Transverse colon (tissue), 4 donors: Measurements from ENCODE around the gene PTDSS2. TPM values are rescaled to one million over a fixed set of nuclear protein-coding genes. Genes with fewer than 3 reads are reported as not detected.
A peak's percentile ranks its signal among the peaks of the same experiment; 100 is the strongest.
"Not testable (repeated sequence)": the region's sequence is repeated elsewhere in the genome, so short reads cannot be mapped to it uniquely, and the experiment has no call there.

Experiments
- DNase-seq: peaks from one replicate; pipeline ENCODE4 v3.0.0-alpha.2; 2019
- H3K27ac ChIP-seq, 4 donors: fragments of 200-600 bp; sonication (generic); 2 replicates each; pipeline ENCODE4 v1.5.1; 2016 to 2018; ENCODE audit warnings: inconsistent platforms in 4 of 4
- H3K27me3 ChIP-seq: fragments of 200-600 bp; sonication (generic); 2 replicates; pipeline ENCODE4 v1.5.1; 2017; ENCODE audit warnings: inconsistent platforms
- H3K36me3 ChIP-seq, 4 donors: fragments of 200-600 bp; sonication (generic); 2 replicates each; pipeline ENCODE4 v1.5.1; 2017 to 2019; ENCODE audit warnings: inconsistent platforms in 4 of 4
- H3K4me1 ChIP-seq, 4 donors: fragments of 200-600 bp; sonication (generic); 2 replicates each; pipeline ENCODE4 v1.5.1; 2017 to 2020; ENCODE audit warnings: inconsistent platforms in 4 of 4
- H3K4me3 ChIP-seq, 4 donors: fragments of 200-600 bp; sonication (generic); 1 replicate in 1 of 4; 2 replicates in 3 of 4; pipeline versions ENCODE4 v1.5.1 to v1.6.1; 2017 to 2019; ENCODE audit warnings: inconsistent platforms in 4 of 4
- H3K9me3 ChIP-seq, 2 donors: fragments of 200-600 bp; sonication (generic); 2 replicates each; pipeline ENCODE4 v1.5.1; 2017 to 2019; ENCODE audit warnings: inconsistent platforms in 2 of 2
- EP300 ChIP-seq: sonication (generic); formaldehyde crosslinking; IDR thresholded peaks from one replicate; pipeline ENCODE4 v1.6.1; 2017; ENCODE audit warnings: antibody characterized with exemption, low read depth
- POLR2A ChIP-seq: fragments of 450-650 bp; IDR thresholded peaks from one replicate; pipeline ENCODE4 v1.6.1; 2016; ENCODE audit warnings: antibody characterized with exemption, mild to moderate bottlenecking, moderate library complexity
- POLR2AphosphoS5 ChIP-seq, 3 donors: sonication (generic); formaldehyde crosslinking; IDR thresholded peaks; one replicate each; pipeline ENCODE4 v1.6.1; 2016; ENCODE audit warnings: antibody characterized with exemption in 3 of 3
- WGBS, 2 donors: methylation state at CpG; one replicate each; pipeline ENCODE4 v1.1.5; 2018; ENCODE audit warnings: low coverage in 1 of 2; 5-methylcytosine and 5-hydroxymethylcytosine counted together
- in situ Hi-C, 4 donors: fragments of 200-750 bp; cut with MboI; loops; one replicate each; pipeline versions ENCODE4 v1.15.0 to v1.15.1; 2017; ENCODE audit warnings: low sequenced_read_pairs in 3 of 4, low pct_ligation_motif_present in 1 of 4, low pct_unique_long_range_greater_than_20kb in 1 of 4
- intact Hi-C: fragments of 100-400 bp; cut with DNase I; formaldehyde crosslinking; loops from one replicate; pipeline ENCODE4 v1.15.1; 2023; ENCODE audit warnings: low total_unique reads
- total RNA-seq, 4 donors: library from RNA; depleted of rRNA; stranded (reverse); fragments of >200 nt; gene quantifications; one replicate each; pipeline ENCODE4 v1.1.0, GENCODE V29; 2016
- TF ChIP-seq, protein P1 (sequence below), 5 experiments: fragments of 200-600 bp in 3 of 5; fragments of 450-650 bp in 2 of 5; sonication (generic) in 3 of 5; IDR thresholded peaks; 1 replicate in 2 of 5; 2 replicates in 3 of 5; pipeline ENCODE4 v1.5.1; 2016 to 2017; ENCODE audit warnings: antibody characterized with exemption in 5 of 5, inconsistent platforms in 3 of 5, mild to moderate bottlenecking in 2 of 5, moderate library complexity in 1 of 5

The PTDSS2 gene
- total RNA-seq, 4 donors from 2014 or later: 28.5 to 264 (median 76.0) TPM

DNA sequence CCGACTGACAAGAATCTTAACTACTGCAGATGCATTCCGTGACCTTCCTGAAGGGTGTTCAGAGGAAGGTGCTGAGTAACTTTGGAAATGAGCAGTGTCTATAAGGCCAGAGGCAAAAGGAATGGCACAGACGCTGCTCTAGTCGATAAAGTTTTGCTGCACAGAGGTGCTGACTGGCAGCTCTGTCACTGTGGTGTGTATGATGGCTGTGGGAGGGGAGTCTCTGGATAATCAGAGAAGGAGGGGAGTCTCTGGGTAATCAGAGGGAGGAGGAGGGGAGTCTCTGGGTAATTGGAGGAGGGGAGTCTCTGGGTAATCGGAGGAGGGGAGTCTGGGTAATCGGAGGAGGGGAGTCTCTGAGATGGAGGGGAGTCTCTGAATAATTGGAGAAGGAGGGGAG is 18.4 kb downstream of the PTDSS2 start:
- Histone ChIP-seq H3K9me3 (no peaks in the 10 kb centered on the region), H3K36me3 (no peaks in the 10 kb centered on the region), H3K4me1 (peaks cover 8 to 16% (median 13%) of the 10 kb centered on the region in 4 donors), H3K4me3 (no peak overlapping the region), H3K27me3 (no peaks in the 10 kb centered on the region), H3K27ac (peak overlapping the region in 3 of 4 donors; percentile 68 to 76 (median 69))
- no peak for TF ChIP-seq EP300
- in situ Hi-C loops (no loop called here), intact Hi-C loops (no loop called here)
- no peak for DNase-seq
- WGBS, 2 donors: 79 to 87% methylated on average over 4 to 6 of the region's 6 CpGs

DNA sequence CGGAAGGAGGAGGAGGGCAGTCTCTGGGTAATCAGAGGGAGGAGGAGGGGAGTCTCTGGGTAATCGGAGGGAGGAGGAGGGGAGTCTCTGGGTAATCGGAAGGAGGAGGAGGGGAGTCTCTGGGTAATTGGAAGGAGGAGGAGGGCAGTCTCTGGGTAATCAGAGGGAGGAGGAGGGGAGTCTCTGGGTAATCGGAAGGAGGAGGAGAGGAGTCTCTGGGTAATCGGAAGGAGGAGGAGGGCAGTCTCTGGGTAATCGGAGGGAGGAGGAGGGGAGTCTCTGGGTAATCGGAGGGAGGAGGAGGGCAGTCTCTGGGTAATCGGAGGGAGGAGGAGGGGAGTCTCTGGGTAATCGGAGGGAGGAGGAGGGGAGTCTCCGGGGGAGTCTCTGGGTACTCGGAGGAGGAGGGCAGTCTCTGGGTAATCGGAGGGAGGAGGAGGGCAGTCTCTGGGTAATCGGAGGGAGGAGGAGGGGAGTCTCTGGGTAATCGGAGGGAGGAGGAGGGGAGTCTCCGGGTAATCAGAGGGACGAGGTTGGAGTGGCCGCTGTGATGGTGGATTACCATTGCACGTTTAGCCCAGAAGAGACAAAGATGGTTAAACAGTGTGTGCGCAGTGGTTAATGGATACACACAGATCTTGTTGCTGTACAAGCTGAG is 19.1 kb downstream of the PTDSS2 start:
- H3K9me3 ChIP-seq, intact Hi-C loops, H3K27me3 ChIP-seq, H3K36me3 ChIP-seq, DNase-seq, in situ Hi-C loops: not testable (repeated sequence)
- 45 to 72% methylated on average over 14 to 19 of the region's 19 CpGs for WGBS, 2 donors
- Histone ChIP-seq H3K4me3 (peak overlapping the region in 3 of 4 donors; percentile 6 to 18 (median 6)), H3K27ac (peak overlapping the region; percentile 68 to 76 (median 70)), H3K4me1 (peaks cover 8 to 16% (median 13%) of the 10 kb centered on the region in 4 donors)

- H3K9me3 ChIP-seq: no peaks in the 10 kb centered on the region
- intact Hi-C loops (no loop called here), in situ Hi-C loops (no loop called here)
- no peaks in the 10 kb centered on the region for H3K27me3 ChIP-seq
- WGBS, 2 donors: 55 to 60% methylated on average over 11 to 28 of the region's 28 CpGs
- no peaks in the 10 kb centered on the region for H3K36me3 ChIP-seq
- TF ChIP-seq, protein P1, sequence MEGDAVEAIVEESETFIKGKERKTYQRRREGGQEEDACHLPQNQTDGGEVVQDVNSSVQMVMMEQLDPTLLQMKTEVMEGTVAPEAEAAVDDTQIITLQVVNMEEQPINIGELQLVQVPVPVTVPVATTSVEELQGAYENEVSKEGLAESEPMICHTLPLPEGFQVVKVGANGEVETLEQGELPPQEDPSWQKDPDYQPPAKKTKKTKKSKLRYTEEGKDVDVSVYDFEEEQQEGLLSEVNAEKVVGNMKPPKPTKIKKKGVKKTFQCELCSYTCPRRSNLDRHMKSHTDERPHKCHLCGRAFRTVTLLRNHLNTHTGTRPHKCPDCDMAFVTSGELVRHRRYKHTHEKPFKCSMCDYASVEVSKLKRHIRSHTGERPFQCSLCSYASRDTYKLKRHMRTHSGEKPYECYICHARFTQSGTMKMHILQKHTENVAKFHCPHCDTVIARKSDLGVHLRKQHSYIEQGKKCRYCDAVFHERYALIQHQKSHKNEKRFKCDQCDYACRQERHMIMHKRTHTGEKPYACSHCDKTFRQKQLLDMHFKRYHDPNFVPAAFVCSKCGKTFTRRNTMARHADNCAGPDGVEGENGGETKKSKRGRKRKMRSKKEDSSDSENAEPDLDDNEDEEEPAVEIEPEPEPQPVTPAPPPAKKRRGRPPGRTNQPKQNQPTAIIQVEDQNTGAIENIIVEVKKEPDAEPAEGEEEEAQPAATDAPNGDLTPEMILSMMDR (IDR thresholded peaks at IDR 0.05): peak in 4 of 5 experiments; percentile 20 to 43 (median 31)
- TF ChIP-seq POLR2AphosphoS5 (IDR thresholded peaks at IDR 0.05) (peak in 2 of 3 donors; percentile 46 to 62), EP300 (no peak)
- peak overlapping the region in 3 of 4 donors; percentile 6 to 18 (median 6) for H3K4me3 ChIP-seq
- H3K27ac ChIP-seq: peak overlapping the region; percentile 68 to 76 (median 70)
- peaks cover 8 to 16% (median 13%) of the 10 kb centered on the region in 4 donors for H3K4me1 ChIP-seq
- peak; percentile 62 for DNase-seq
Observed at GRCh38 chr11:469684-470560, 19.8 kb downstream of the PTDSS2 start.

DNA sequence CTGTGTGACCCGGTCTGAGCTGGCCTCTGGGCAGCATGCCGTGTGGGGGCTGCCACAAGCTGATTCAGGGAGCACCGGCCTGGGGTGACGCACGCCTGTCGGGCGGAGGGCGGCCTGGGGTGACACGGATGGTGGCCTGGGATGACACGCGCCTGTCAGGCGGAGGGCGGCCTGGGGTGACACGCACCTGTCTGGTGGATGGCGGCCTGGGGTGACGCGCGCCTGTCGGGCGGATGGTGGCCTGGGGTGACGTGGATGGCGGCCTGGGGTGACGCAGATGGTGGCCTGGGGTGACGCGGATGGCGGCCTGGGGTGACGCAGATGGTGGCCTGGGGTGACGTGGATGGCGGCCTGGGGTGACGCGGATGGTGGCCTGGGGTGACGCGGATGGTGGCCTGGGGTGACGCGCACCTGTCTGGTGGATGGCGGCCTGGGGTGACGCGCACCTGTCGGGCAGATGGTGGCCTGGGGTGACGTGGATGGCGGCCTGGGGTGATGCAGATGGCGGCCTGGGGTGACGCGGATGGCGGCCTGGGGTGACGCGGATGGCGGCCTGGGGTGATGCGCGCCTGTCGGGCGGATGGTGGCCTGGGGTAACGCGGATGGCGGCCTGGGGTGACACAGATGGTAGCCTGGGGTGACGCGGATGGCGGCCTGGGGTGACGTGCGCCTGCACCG is 21.5 kb downstream of the PTDSS2 start:
- in situ Hi-C loops (no loop called here), intact Hi-C loops (no loop called here)
- peaks cover 8 to 16% (median 13%) of the 10 kb centered on the region in 4 donors for H3K4me1 ChIP-seq
- H3K4me3 ChIP-seq: no peak overlapping the region
- TF ChIP-seq POLR2AphosphoS5 (IDR thresholded peaks at IDR 0.05) (no peak), POLR2A (no peak), EP300 (no peak)
- TF ChIP-seq, protein P1 (IDR thresholded peaks at IDR 0.05): no peak
- 95 to 96% methylated on average over 49 to 61 of the region's 61 CpGs for WGBS, 2 donors
- no peak for DNase-seq
- no peaks in the 10 kb centered on the region for H3K36me3 ChIP-seq
- H3K27ac ChIP-seq: no peak overlapping the region
- H3K9me3 ChIP-seq: no peaks in the 10 kb centered on the region
- H3K27me3 ChIP-seq: no peaks in the 10 kb centered on the region

- no peak overlapping the region for H3K27ac ChIP-seq
- TF ChIP-seq, protein P1 (IDR thresholded peaks at IDR 0.05): no peak
- TF ChIP-seq EP300 (no peak), POLR2AphosphoS5 (IDR thresholded peaks at IDR 0.05) (no peak), POLR2A (no peak)
- no peak for DNase-seq
- intact Hi-C loops: no loop called here
- 93% methylated on average over 13 of the region's 13 CpGs; no CpG with 5 or more reads in 1 of the 2 donors for WGBS, 2 donors
- in situ Hi-C loops: no loop called here
- H3K9me3 ChIP-seq: no peaks in the 10 kb centered on the region
- peaks cover 8 to 16% (median 13%) of the 10 kb centered on the region in 4 donors for H3K4me1 ChIP-seq
- H3K36me3 ChIP-seq: no peaks in the 10 kb centered on the region
- no peaks in the 10 kb centered on the region for H3K27me3 ChIP-seq
- H3K4me3 ChIP-seq: no peak overlapping the region
Observed at GRCh38 chr11:472272-472671, 22.2 kb downstream of the PTDSS2 start.
